Measurements from ENCODE around the gene PTPRK. TPM values are rescaled to one million over a fixed set of nuclear protein-coding genes. Genes with fewer than 3 reads are reported as not detected.

PTPRK gene
- total and polyA plus RNA-seq, 9 of the 15 experiments (the other 6 are each of a cell fraction or from before 2014, with no cell fraction given): 0.04 to 0.51 TPM; not detected in 7

GRCh38 chr6:128063850-128064539 lies 456.4 kb downstream of the PTPRK start:
- POLR2A ChIA-PET: no interaction called here
- H3K9ac ChIP-seq (ENCODE audit: insufficient read depth in 1 of 2, low read depth in 2 of 2, low read length in 2 of 2): no peak overlapping the region
- CTCF ChIA-PET (ENCODE audit: low intra/inter-chr PET ratio): no interaction called here

More at GRCh38 chr6:128063850-128064539, 456.4 kb downstream of the PTPRK start:
- no peaks in the 10 kb centered on the region for H3K9me3 ChIP-seq (replicated peaks; ENCODE audit: control insufficient read depth, insufficient read depth, low read depth, low read length)
- BruUV-seq (replicated peaks): no TSS peak
- in situ Hi-C loops (cut with MboI) (no loop called here), intact Hi-C loops (cut with micrococcal nuclease) (no loop called here)
- no peak overlapping the region for H3K27ac ChIP-seq (ENCODE audit: extremely low read depth, low read depth, low read length)
- H3K27me3 ChIP-seq (ENCODE audit: control insufficient read depth in 2 of 2, insufficient read depth in 2 of 2, low read length in 2 of 2): no peaks in the 10 kb centered on the region
- FAIRE-seq (no peak), DNase-seq (ENCODE audit: extremely low read depth in 1 of 4, low spot score in 3 of 4) (no peak), ATAC-seq (no peak)
- no peaks in the 10 kb centered on the region for H3K79me2 ChIP-seq (ENCODE audit: control insufficient read depth, insufficient read depth, low read length)
- H3K36me3 ChIP-seq (ENCODE audit: control insufficient read depth, insufficient read depth, low read length): no peaks in the 10 kb centered on the region
- H3K4me3 ChIP-seq: no peak overlapping the region
- TF ChIP-seq MAFF (IDR thresholded peaks at IDR 0.05; ENCODE audit: low read length) (peak; percentile 65), PRDM10 (IDR thresholded peaks at IDR 0.05; ENCODE audit: partially characterized antibody) (no peak), MAFG (tag; conservative IDR thresholded peaks at IDR 0.05) (0 out of 2 replicates have a peak, but pooled peaks have one; percentile 41), BCLAF1 (IDR thresholded peaks at IDR 0.05; ENCODE audit: borderline replicate concordance in 1 of 2, control insufficient read depth in 1 of 2, low read depth in 2 of 2, low read length in 1 of 2) (no peak), ZNF316 (IDR thresholded peaks at IDR 0.05) (peak; percentile 30; the same call in 1 of the 2 replicates), SMARCE1 (IDR thresholded peaks at IDR 0.05) (no peak), MAFK (IDR thresholded peaks at IDR 0.05; ENCODE audit: low read length) (peak; percentile 64; the same call in 1 of the 2 replicates), NR3C1 (CRISPR knock-in tag; IDR thresholded peaks at IDR 0.05) (no peak), ATF7 (IDR thresholded peaks at IDR 0.05) (no peak)
- no peak overlapping the region for H3K4me2 ChIP-seq (ENCODE audit: insufficient read depth, low read length)
- WGBS (ENCODE audit: insufficient coverage, low coverage, missing lambda C conversion rate): 0% methylated on average over 3 of the region's 3 CpGs
- H3K9me1 ChIP-seq (ENCODE audit: control insufficient read depth, insufficient read depth, low read length): no peaks in the 10 kb centered on the region
- no peaks in the 10 kb centered on the region for H4K20me1 ChIP-seq (replicated peaks; ENCODE audit: control insufficient read depth, insufficient read depth, low read length)
- no peaks in the 10 kb centered on the region for H3K4me1 ChIP-seq (replicated peaks in 1 of 2; ENCODE audit: control insufficient read depth in 2 of 2, insufficient read depth in 2 of 2, low read length in 2 of 2)
- no peak overlapping the region for H2AFZ ChIP-seq (ENCODE audit: low read depth, low read length)

Measured in K562 (cell line).